DOHH2 (cell line): ENCODE results near the gene NLRP1.

Experiments used
- EZH2phosphoT487 ChIP-seq: fragments of 200-600 bp; sonication (generic); IDR thresholded peaks from 2 replicates; pipeline ENCODE4 v1.6.1; 2017; ENCODE audit warnings: borderline replicate concordance, mild to moderate bottlenecking, antibody characterized with exemption, low read length, moderate library complexity, mixed read lengths
- TF ChIP-seq, protein P1 (sequence below): fragments of 200-600 bp; sonication (generic); IDR thresholded peaks from one replicate; pipeline ENCODE4 v1.5.1; 2014; ENCODE audit warnings: antibody characterized with exemption, mild to moderate bottlenecking, low read depth, low read length; ENCODE audit not compliant: poor library complexity, severe bottlenecking

- TF ChIP-seq, protein P1, sequence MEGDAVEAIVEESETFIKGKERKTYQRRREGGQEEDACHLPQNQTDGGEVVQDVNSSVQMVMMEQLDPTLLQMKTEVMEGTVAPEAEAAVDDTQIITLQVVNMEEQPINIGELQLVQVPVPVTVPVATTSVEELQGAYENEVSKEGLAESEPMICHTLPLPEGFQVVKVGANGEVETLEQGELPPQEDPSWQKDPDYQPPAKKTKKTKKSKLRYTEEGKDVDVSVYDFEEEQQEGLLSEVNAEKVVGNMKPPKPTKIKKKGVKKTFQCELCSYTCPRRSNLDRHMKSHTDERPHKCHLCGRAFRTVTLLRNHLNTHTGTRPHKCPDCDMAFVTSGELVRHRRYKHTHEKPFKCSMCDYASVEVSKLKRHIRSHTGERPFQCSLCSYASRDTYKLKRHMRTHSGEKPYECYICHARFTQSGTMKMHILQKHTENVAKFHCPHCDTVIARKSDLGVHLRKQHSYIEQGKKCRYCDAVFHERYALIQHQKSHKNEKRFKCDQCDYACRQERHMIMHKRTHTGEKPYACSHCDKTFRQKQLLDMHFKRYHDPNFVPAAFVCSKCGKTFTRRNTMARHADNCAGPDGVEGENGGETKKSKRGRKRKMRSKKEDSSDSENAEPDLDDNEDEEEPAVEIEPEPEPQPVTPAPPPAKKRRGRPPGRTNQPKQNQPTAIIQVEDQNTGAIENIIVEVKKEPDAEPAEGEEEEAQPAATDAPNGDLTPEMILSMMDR: no peak
- TF ChIP-seq EZH2phosphoT487: no peak
These were observed 61.1 kb downstream of the NLRP1 start for GRCh38 chr17:5523249-5523648.
